ENCODE measurements around the gene NYNRIN.
"Not testable (repeated sequence)": the region's sequence is repeated elsewhere in the genome, so short reads cannot be mapped to it uniquely, and the experiment has no call there.

DNA sequence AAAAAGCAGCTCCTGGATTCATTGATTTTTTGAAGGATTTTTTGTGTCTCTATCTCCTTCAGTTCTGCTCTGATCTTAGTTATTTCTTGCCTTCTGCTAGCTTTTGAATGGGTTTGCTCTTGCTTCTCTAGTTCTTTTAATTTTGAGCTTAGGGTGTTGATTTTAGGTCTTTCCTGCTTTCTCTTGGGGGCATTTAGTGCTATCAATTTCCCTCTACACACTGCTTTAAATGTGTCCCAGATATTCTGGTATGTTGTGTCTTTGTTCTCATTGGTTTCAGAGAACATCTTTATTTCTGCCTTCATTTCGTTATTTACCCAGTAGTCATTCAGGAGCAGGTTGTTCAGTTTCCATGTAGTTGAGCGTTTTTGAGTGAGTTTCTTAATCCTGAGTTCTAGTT, 52.0 kb downstream of the NYNRIN start:
- TF ChIP-seq CTCF, POLR2A (IDR thresholded peaks at IDR 0.05): not testable (repeated sequence)

All from lower leg skin (tissue), 3 donors.